Measurements from ENCODE around the gene ZC3HAV1L.

The ZC3HAV1L gene

GRCh38 chr7:139068544-139069399 lies 32.9 kb upstream of the ZC3HAV1L start:
- no peak overlapping the region for H3K9ac ChIP-seq (ENCODE audit: low read length)
- H3K27me3 ChIP-seq (ENCODE audit: insufficient read depth, low read length): no peaks in the 10 kb centered on the region
- no peak overlapping the region for H3K4me3 ChIP-seq (ENCODE audit: low read depth, low read length, poor library complexity, severe bottlenecking)
- H4K20me1 ChIP-seq (ENCODE audit: insufficient read depth, low read length): no peaks in the 10 kb centered on the region
- H2AFZ ChIP-seq (ENCODE audit: low read length): no peak overlapping the region
- peaks cover 51% of the 10 kb centered on the region; the same call in 1 of the 2 replicates for H3K36me3 ChIP-seq (ENCODE audit: insufficient read depth, low read length)
- TF ChIP-seq CTCF (IDR thresholded peaks at IDR 0.05; ENCODE audit: low read length) (no peak), EZH2 (IDR thresholded peaks at IDR 0.05; ENCODE audit: borderline replicate concordance, low read length) (no peak)
- no peaks in the 10 kb centered on the region for H3K79me2 ChIP-seq (ENCODE audit: insufficient read depth, low read length)
- no peak overlapping the region for H3K27ac ChIP-seq (ENCODE audit: low read depth, low read length, poor library complexity, severe bottlenecking)
- H3K4me1 ChIP-seq (ENCODE audit: insufficient read depth, low read length, severe bottlenecking): no peaks in the 10 kb centered on the region
- no peak overlapping the region for H3K4me2 ChIP-seq (ENCODE audit: low read length)
- H3K9me2 ChIP-seq (ENCODE audit: low read depth, low read length): no peaks in the 10 kb centered on the region
- no peaks in the 10 kb centered on the region for H3K9me3 ChIP-seq (ENCODE audit: low read length)
- no peaks in the 10 kb centered on the region for H3F3A ChIP-seq (ENCODE audit: insufficient read depth, low read length)

- no peaks in the 10 kb centered on the region for H4K20me1 ChIP-seq (ENCODE audit: insufficient read depth, low read length)
- H3K9me2 ChIP-seq (ENCODE audit: low read depth, low read length): no peaks in the 10 kb centered on the region
- no peak overlapping the region for H2AFZ ChIP-seq (ENCODE audit: low read length)
- no peaks in the 10 kb centered on the region for H3K4me1 ChIP-seq (ENCODE audit: insufficient read depth, low read length, severe bottlenecking)
- no peak overlapping the region for H3K4me3 ChIP-seq (ENCODE audit: low read depth, low read length, poor library complexity, severe bottlenecking)
- no peaks in the 10 kb centered on the region for H3K9me3 ChIP-seq (ENCODE audit: low read length)
- H3K36me3 ChIP-seq (ENCODE audit: insufficient read depth, low read length): peaks cover 39% of the 10 kb centered on the region; the same call in 1 of the 2 replicates
- TF ChIP-seq EZH2 (IDR thresholded peaks at IDR 0.05; ENCODE audit: borderline replicate concordance, low read length) (no peak), CTCF (IDR thresholded peaks at IDR 0.05; ENCODE audit: low read length) (no peak)
- no peak overlapping the region for H3K27ac ChIP-seq (ENCODE audit: low read depth, low read length, poor library complexity, severe bottlenecking)
- no peaks in the 10 kb centered on the region for H3F3A ChIP-seq (ENCODE audit: insufficient read depth, low read length)
- H3K79me2 ChIP-seq (ENCODE audit: insufficient read depth, low read length): no peaks in the 10 kb centered on the region
- no peak overlapping the region for H3K9ac ChIP-seq (ENCODE audit: low read length)
- no peak overlapping the region for H3K4me2 ChIP-seq (ENCODE audit: low read length)
- H3K27me3 ChIP-seq (ENCODE audit: insufficient read depth, low read length): no peaks in the 10 kb centered on the region
These were observed 30.5 kb upstream of the ZC3HAV1L start for GRCh38 chr7:139066315-139066714.

- no peak overlapping the region for H3K4me3 ChIP-seq (ENCODE audit: low read depth, low read length, poor library complexity, severe bottlenecking)
- H4K20me1 ChIP-seq (ENCODE audit: insufficient read depth, low read length): no peaks in the 10 kb centered on the region
- no peak overlapping the region for H3K4me2 ChIP-seq (ENCODE audit: low read length)
- H3K9me2 ChIP-seq (ENCODE audit: low read depth, low read length): no peaks in the 10 kb centered on the region
- no peak overlapping the region for H3K9ac ChIP-seq (ENCODE audit: low read length)
- TF ChIP-seq EZH2 (IDR thresholded peaks at IDR 0.05; ENCODE audit: borderline replicate concordance, low read length) (no peak), CTCF (IDR thresholded peaks at IDR 0.05; ENCODE audit: low read length) (no peak)
- no peaks in the 10 kb centered on the region for H3K79me2 ChIP-seq (ENCODE audit: insufficient read depth, low read length)
- no peaks in the 10 kb centered on the region for H3K27me3 ChIP-seq (ENCODE audit: insufficient read depth, low read length)
- no peaks in the 10 kb centered on the region for H3K9me3 ChIP-seq (ENCODE audit: low read length)
- peaks cover 41% of the 10 kb centered on the region; the same call in 1 of the 2 replicates for H3K36me3 ChIP-seq (ENCODE audit: insufficient read depth, low read length)
- no peaks in the 10 kb centered on the region for H3F3A ChIP-seq (ENCODE audit: insufficient read depth, low read length)
- H2AFZ ChIP-seq (ENCODE audit: low read length): no peak overlapping the region
- H3K27ac ChIP-seq (ENCODE audit: low read depth, low read length, poor library complexity, severe bottlenecking): no peak overlapping the region
- H3K4me1 ChIP-seq (ENCODE audit: insufficient read depth, low read length, severe bottlenecking): no peaks in the 10 kb centered on the region
These were observed 29.5 kb upstream of the ZC3HAV1L start for GRCh38 chr7:139065323-139065722.

Measured in OCI-LY1 (cell line).